ENCODE results near the gene ACP7.

- TF ChIP-seq EZH2 (IDR thresholded peaks at IDR 0.05; ENCODE audit: insufficient read depth, low read length) = no peak
- TF ChIP-seq CTCF (IDR thresholded peaks at IDR 0.05; ENCODE audit: insufficient read depth, low read depth, low read length) = no peak
Measured at GRCh38 chr19:39084732-39085080, 538 bp downstream of the ACP7 start.
